ENCODE measurements around the gene KRT33A. TPM values are rescaled to one million over a fixed set of nuclear protein-coding genes. Genes with fewer than 3 reads are reported as not detected.
"Not testable (repeated sequence)": the region's sequence is repeated elsewhere in the genome, so short reads cannot be mapped to it uniquely, and the experiment has no call there.

Gene KRT33A
- total RNA-seq, 1 donor from 2014 or later: not detected

- DNase-seq (ENCODE audit: low spot score) (no peak), ATAC-seq (no peak)
Observed at GRCh38 chr17:41366070-41366469, 15.4 kb upstream of the KRT33A start.

GRCh38 chr17:41363881-41364280, 13.3 kb upstream of the KRT33A start:
- ATAC-seq (no peak), DNase-seq (ENCODE audit: low spot score) (no peak)

GRCh38 chr17:41360296-41360995, 9.8 kb upstream of the KRT33A start:
- DNase-seq (ENCODE audit: low spot score) (no peak), ATAC-seq (no peak)

GRCh38 chr17:41354536-41354935, 3.9 kb upstream of the KRT33A start:
- no peak for DNase-seq (ENCODE audit: low spot score)
- ATAC-seq: no peak

GRCh38 chr17:41352597-41353366, 2.2 kb upstream of the KRT33A start:
- ATAC-seq (no peak), DNase-seq (ENCODE audit: low spot score) (no peak)

GRCh38 chr17:41351177-41351576, 549 bp upstream of the KRT33A start:
- ATAC-seq (no peak), DNase-seq (ENCODE audit: low spot score) (no peak)

GRCh38 chr17:41347869-41348760, 2.5 kb downstream of the KRT33A start:
- no peak for DNase-seq (ENCODE audit: low spot score)
- ATAC-seq: no peak

- DNase-seq (ENCODE audit: low spot score); ATAC-seq: not testable (repeated sequence)
Observed at GRCh38 chr17:41346421-41346820, 4.2 kb downstream of the KRT33A start.

- no peak for ATAC-seq
Observed at GRCh38 chr17:41345992-41346391, 4.6 kb downstream of the KRT33A start.

GRCh38 chr17:41343029-41343428, 7.6 kb downstream of the KRT33A start:
- ATAC-seq: no peak
- no peak for DNase-seq (ENCODE audit: low spot score)

More at GRCh38 chr17:41345992-41346391, 4.6 kb downstream of the KRT33A start:
- DNase-seq (ENCODE audit: low spot score): no peak

GRCh38 chr17:41340934-41341861, 9.4 kb downstream of the KRT33A start:
- DNase-seq (ENCODE audit: low spot score) (no peak), ATAC-seq (no peak)

- no peak for ATAC-seq
- DNase-seq (ENCODE audit: low spot score): no peak
Observed at GRCh38 chr17:41340494-41340893, 10.1 kb downstream of the KRT33A start.

- no peak for DNase-seq (ENCODE audit: low spot score)
- no peak for ATAC-seq
Observed at GRCh38 chr17:41339571-41340172, 11.0 kb downstream of the KRT33A start.

GRCh38 chr17:41338961-41339485, 11.6 kb downstream of the KRT33A start:
- no peak for DNase-seq (ENCODE audit: low spot score)
- ATAC-seq: no peak

- no peak for DNase-seq (ENCODE audit: low spot score)
- ATAC-seq: no peak
Observed at GRCh38 chr17:41335747-41336146, 14.9 kb downstream of the KRT33A start.

- ATAC-seq: no peak
- no peak for DNase-seq (ENCODE audit: low spot score)
Observed at GRCh38 chr17:41334385-41335305, 16.0 kb downstream of the KRT33A start.

GRCh38 chr17:41333836-41334235, 16.8 kb downstream of the KRT33A start:
- ATAC-seq (no peak), DNase-seq (ENCODE audit: low spot score) (no peak)

GRCh38 chr17:41333098-41333497, 17.5 kb downstream of the KRT33A start:
- no peak for ATAC-seq

More at GRCh38 chr17:41333098-41333497, 17.5 kb downstream of the KRT33A start:
- no peak for DNase-seq (ENCODE audit: low spot score)

Measured in left lobe of liver (tissue), 2 donors.